GM12878 (cell line): ENCODE data around the gene PRDM16. TPM values are rescaled to one million over a fixed set of nuclear protein-coding genes. Genes with fewer than 3 reads are reported as not detected.

Source experiments
- ATAC-seq: fragments of 200-7000 bp; cut with Tn5 transposase; 3 replicates; pipeline ENCODE4 v1.9.1; 2020; ENCODE audit warnings: mild to moderate bottlenecking, moderate library complexity
- BruUV-seq: library from RNA; stranded (reverse); fragments of 400-500 nt; replicated peaks from 2 replicates; lab custom pipeline; 2021; lab: Mats Ljungman, UMichigan
- CTCF ChIA-PET: fragments of 300-600 bp; sonication (Branson Sonifier 250); formaldehyde crosslinking; extraction: SDS; loops from one replicate; lab custom pipeline; 2021; ENCODE audit warnings: inconsistent platforms; lab: Yijun Ruan, JAX
- POLR2A ChIA-PET: fragments of 350-600 bp; formaldehyde crosslinking; extraction: SDS; loops from one replicate; lab custom pipeline; 2021; ENCODE audit warnings: inconsistent platforms; lab: Charles Lee
- RAD21 ChIA-PET: fragments of 300-600 bp; sonication (Branson Sonifier 250); formaldehyde crosslinking; loops from one replicate; lab custom pipeline; 2023; ENCODE audit warnings: antibody characterized with exemption; ENCODE audit not compliant: unreplicated experiment; lab: Charles Lee
- SMC1A ChIA-PET: fragments of 300-600 bp; sonication (Branson Sonifier 250); formaldehyde crosslinking; loops from one replicate; lab custom pipeline; 2023; ENCODE audit not compliant: unreplicated experiment, uncharacterized antibody; lab: Charles Lee
- DNase-seq: peaks from one replicate; pipeline ENCODE4 v3.0.0-alpha.2; 2011; ENCODE audit warnings: low read depth, low spot score
- FAIRE-seq: peaks from 3 replicates; lab custom pipeline; 2011; peaks lifted over from hg19 to GRCh38; lab: Jason Lieb, UNC
- H2AFZ ChIP-seq: 2 replicates; pipeline ENCODE4 v1.6.0; 2011; ENCODE audit warnings: low read depth, low read length, control low read depth; ENCODE audit not compliant: control insufficient read depth
- H3K27ac ChIP-seq: 2 replicates; pipeline ENCODE4 v1.5.1; 2011; ENCODE audit warnings: control low read depth; ENCODE audit not compliant: control insufficient read depth, insufficient read depth
- H3K27me3 ChIP-seq, 2 experiments: replicated peaks in 1 of 2; 2 replicates each; pipeline versions ENCODE4 v1.6.0 to v1.6.1; 2011; ENCODE audit warnings: low read length in 1 of 2; ENCODE audit not compliant: control insufficient read depth in 2 of 2, insufficient read depth in 2 of 2
- H3K36me3 ChIP-seq, 2 experiments: 2 replicates each; pipeline ENCODE4 v1.5.1; 2011; ENCODE audit warnings: low read length in 1 of 2; ENCODE audit not compliant: control insufficient read depth in 2 of 2, insufficient read depth in 2 of 2
- H3K4me1 ChIP-seq: 2 replicates; pipeline ENCODE4 v1.6.1; 2011; ENCODE audit warnings: mild to moderate bottlenecking, low read length, moderate library complexity, mixed read lengths; ENCODE audit not compliant: control insufficient read depth, insufficient read depth
- H3K4me2 ChIP-seq: 2 replicates; pipeline ENCODE4 v1.6.0; 2011; ENCODE audit warnings: control low read depth; ENCODE audit not compliant: control insufficient read depth, insufficient read depth
- H3K4me3 ChIP-seq: fragments of 200-600 bp; sonication (generic); 2 replicates; pipeline ENCODE4 v1.5.1; 2016
- H3K79me2 ChIP-seq: 2 replicates; pipeline ENCODE4 v1.6.0; 2011; ENCODE audit warnings: low read length; ENCODE audit not compliant: control insufficient read depth, insufficient read depth
- H3K9ac ChIP-seq: 2 replicates; pipeline ENCODE4 v1.8.0; 2011; ENCODE audit warnings: low read length, control low read depth, mixed read lengths; ENCODE audit not compliant: control insufficient read depth, insufficient read depth
- H3K9me3 ChIP-seq: replicated peaks from 3 replicates; pipeline ENCODE4 v1.5.1; 2011; ENCODE audit warnings: mild to moderate bottlenecking, low read length; ENCODE audit not compliant: control insufficient read depth, insufficient read depth
- H4K20me1 ChIP-seq: 2 replicates; pipeline ENCODE4 v1.6.0; 2011; ENCODE audit not compliant: control insufficient read depth, insufficient read depth
- EP300 ChIP-seq, 2 experiments: fragments of 150-350 bp in 1 of 2; IDR thresholded peaks; 2 replicates each; pipeline ENCODE4 v1.6.1; 2011 to 2012; ENCODE audit warnings: low read depth in 2 of 2, low read length in 2 of 2, borderline replicate concordance in 1 of 2, improper control_type of control experiment in 1 of 2, inconsistent platforms in 1 of 2; ENCODE audit not compliant: control insufficient read depth in 1 of 2
- GATAD2B ChIP-seq: fragments of 450-650 bp; conservative IDR thresholded peaks from 2 replicates; pipeline ENCODE4 v1.6.1; 2017; ENCODE audit warnings: low read depth, mild to moderate bottlenecking, moderate library complexity
- LARP7 ChIP-seq: fragments of 450-650 bp; IDR thresholded peaks from 2 replicates; pipeline ENCODE4 v1.6.1; 2017; ENCODE audit warnings: mild to moderate bottlenecking
- NFIC ChIP-seq: IDR thresholded peaks from 2 replicates; pipeline ENCODE4 v1.6.1; 2012; ENCODE audit warnings: low read depth, mild to moderate bottlenecking, inconsistent platforms, low read length, moderate library complexity
- RB1 ChIP-seq: fragments of 450-650 bp; formaldehyde crosslinking; IDR thresholded peaks from 2 replicates; pipeline ENCODE4 v1.6.1; 2017; ENCODE audit warnings: mild to moderate bottlenecking, borderline replicate concordance
- RUNX3 ChIP-seq: IDR thresholded peaks from 2 replicates; pipeline ENCODE4 v1.6.1; 2012; ENCODE audit warnings: low read length, inconsistent platforms
- SMAD5 ChIP-seq: IDR thresholded peaks from 2 replicates; pipeline ENCODE4 v1.6.1; 2016; ENCODE audit warnings: antibody characterized with exemption, low read depth
- SMC3 ChIP-seq: IDR thresholded peaks from 2 replicates; pipeline ENCODE4 v1.6.1; 2011; ENCODE audit warnings: low read length, improper control_type of control experiment, borderline replicate concordance
- STAT1 ChIP-seq: fragments of 450-650 bp; conservative IDR thresholded peaks from 2 replicates; pipeline ENCODE4 v1.6.1; 2014; ENCODE audit warnings: antibody characterized with exemption, mild to moderate bottlenecking
- TCF3 ChIP-seq: IDR thresholded peaks from 2 replicates; pipeline ENCODE4 v1.6.1; 2012; ENCODE audit warnings: low read depth, mild to moderate bottlenecking, low read length, borderline replicate concordance; ENCODE audit not compliant: insufficient read depth
- ZNF207 ChIP-seq: fragments of 450-650 bp; IDR thresholded peaks from 2 replicates; pipeline ENCODE4 v1.6.1; 2014; ENCODE audit warnings: antibody characterized with exemption, mild to moderate bottlenecking, borderline replicate concordance
- ZNF274 ChIP-seq: IDR thresholded peaks from one replicate; pipeline ENCODE4 v1.8.0; 2011; ENCODE audit not compliant: insufficient read length, insufficient read depth
- WGBS: methylation state at CpG from one replicate; pipeline ENCODE4 v1.1.6; 2016; ENCODE audit warnings: low lambda C conversion rate; ENCODE audit not compliant: insufficient replicate concordance, insufficient coverage; ENCODE audit errors: missing lambda C conversion rate; 5-methylcytosine and 5-hydroxymethylcytosine counted together
- in situ Hi-C: fragments of 300-500 bp; cut with MboI; formaldehyde crosslinking; loops from 9 replicates; pipeline ENCODE4 v1.14.3; 2018; ENCODE audit warnings: mixed read lengths
- intact Hi-C: fragments of 100-400 bp; cut with micrococcal nuclease; formaldehyde crosslinking; loops from one replicate; pipeline ENCODE4 v1.14.2; 2022; ENCODE audit not compliant: unreplicated experiment
- polyA plus RNA-seq, 11 experiments: library from polyadenylated mRNA; depleted of rRNA in 4 of 11; unstranded in 6 of 11; stranded (reverse) in 5 of 11; fragments of >200 nt; fragmentation: Nextera tagmentation in 4 of 11; fragmentation: Illumina TruSeq in 1 of 11; extraction: Ambion mirVana in 4 of 11; extraction: Trizol in 1 of 11; gene quantifications; 1 replicate in 1 of 11; 2 replicates in 10 of 11; pipeline versions ENCODE4 v1.2.1 to v1.2.3, GENCODE V29; 2011 to 2016; ENCODE audit warnings: inconsistent platforms in 2 of 11, missing spikeins in 2 of 11, low read depth in 1 of 11
- total RNA-seq, 4 experiments: library from RNA; depleted of rRNA in 3 of 4; stranded (reverse); fragments of >200 nt in 3 of 4; fragmentation: Illumina TruSeq in 1 of 4; extraction: Trizol in 1 of 4; gene quantifications; 2 replicates each; pipeline versions ENCODE4 v1.2.1 to v1.2.3, GENCODE V29; 2013 to 2021
- TF ChIP-seq, protein P1 (sequence below): IDR thresholded peaks from 2 replicates; pipeline ENCODE4 v1.6.1; 2012; ENCODE audit warnings: mild to moderate bottlenecking, low read depth, low read length
- TF ChIP-seq, protein P2 (sequence below): IDR thresholded peaks from 2 replicates; pipeline ENCODE4 v1.6.1; 2011; ENCODE audit warnings: mild to moderate bottlenecking, low read depth, low read length, moderate library complexity; ENCODE audit not compliant: insufficient replicate concordance
- TF ChIP-seq, protein P3 (sequence below): fragments of 150-350 bp; IDR thresholded peaks from 2 replicates; pipeline ENCODE4 v1.6.1; 2014; ENCODE audit warnings: mild to moderate bottlenecking, low read depth, low read length

Gene PRDM16
- total and polyA plus RNA-seq, 10 of the 15 experiments (the other 5 are each of a cell fraction or from before 2014, with no cell fraction given): 0.03 TPM; not detected in 9

DNA sequence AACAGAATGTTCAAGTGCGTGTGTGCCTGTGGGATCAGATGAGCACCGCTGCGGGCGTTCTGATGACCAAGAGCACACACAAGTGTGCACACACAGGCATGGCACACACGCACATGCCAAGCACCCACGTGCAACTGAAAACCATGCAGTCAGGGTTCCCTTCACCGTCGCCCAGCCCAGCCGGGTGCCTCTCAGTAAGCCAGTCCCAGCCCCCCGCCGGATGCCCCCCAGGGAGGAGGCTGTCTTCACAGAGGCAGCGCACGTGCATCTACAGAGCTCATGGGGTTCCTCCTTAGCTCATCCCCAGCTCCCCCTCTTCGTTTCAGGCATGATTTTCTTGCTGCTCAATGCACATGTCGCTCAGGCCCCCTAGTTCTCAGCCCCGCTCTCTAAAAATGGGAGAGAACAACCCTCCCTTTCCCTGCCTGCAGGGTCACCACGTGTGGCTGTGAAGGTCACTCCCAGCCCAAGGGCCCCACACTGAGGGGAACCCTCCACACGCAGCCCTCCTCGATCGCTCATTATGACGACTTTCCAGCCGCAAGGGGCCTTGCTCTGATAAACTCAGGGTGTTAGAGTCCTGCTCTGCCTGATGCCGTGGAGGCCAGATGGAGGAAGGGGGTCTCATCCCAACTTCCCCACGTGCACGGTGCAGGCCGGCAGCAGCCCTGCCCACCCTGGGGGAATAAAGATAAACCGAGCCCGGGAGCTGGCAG lies 355.1 kb downstream of the PRDM16 start:
- no TSS peak for BruUV-seq
- intact Hi-C loops (loop anchor here (5.0 kb wide), 2 partner anchors 867 to 1227 kb away; partner anchors contain the start of gene TNFRSF14), in situ Hi-C loops (loop anchor here (10.0 kb wide), 1 partner anchor 1229 kb away; the partner anchor contains the start of gene FAAP20)
- SMC1A ChIA-PET: no interaction called here
- Histone ChIP-seq H3K27me3 (no peaks in the 10 kb centered on the region; a peak in 2 of 4 replicates), H3K27ac (no peak overlapping the region), H4K20me1 (no peaks in the 10 kb centered on the region), H3K4me1 (no peaks in the 10 kb centered on the region), H3K9ac (no peak overlapping the region), H3K79me2 (no peaks in the 10 kb centered on the region), H3K36me3 (no peaks in the 10 kb centered on the region), H3K9me3 (no peaks in the 10 kb centered on the region), H3K4me2 (no peak overlapping the region), H2AFZ (no peak overlapping the region), H3K4me3 (no peak overlapping the region)
- CTCF ChIA-PET: interaction anchor here (1.4 kb wide), 1 partner anchor 1009 kb away, joined by 4 read pairs; no protein-coding TSS in a partner anchor
- no peak for DNase-seq
- ATAC-seq: no peak; the same call in 2 of the 3 replicates
- RAD21 ChIA-PET: no interaction called here
- no peak for FAIRE-seq
- WGBS: 38% methylated on average over 28 of the region's 28 CpGs
- POLR2A ChIA-PET: no interaction called here
- TF ChIP-seq STAT1 (no peak), ZNF207 (no peak), EP300 (IDR thresholded peaks at IDR 0.05; ENCODE audit: borderline replicate concordance in 1 of 2, control insufficient read depth in 1 of 2, low read depth in 2 of 2, low read length in 2 of 2) (no peak), TCF3 (no peak), GATAD2B (no peak), ZNF274 (no peak), RB1 (no peak), RUNX3 (no peak), LARP7 (no peak), SMAD5 (no peak), SMC3 (no peak), NFIC (no peak)
- TF ChIP-seq, protein P1, sequence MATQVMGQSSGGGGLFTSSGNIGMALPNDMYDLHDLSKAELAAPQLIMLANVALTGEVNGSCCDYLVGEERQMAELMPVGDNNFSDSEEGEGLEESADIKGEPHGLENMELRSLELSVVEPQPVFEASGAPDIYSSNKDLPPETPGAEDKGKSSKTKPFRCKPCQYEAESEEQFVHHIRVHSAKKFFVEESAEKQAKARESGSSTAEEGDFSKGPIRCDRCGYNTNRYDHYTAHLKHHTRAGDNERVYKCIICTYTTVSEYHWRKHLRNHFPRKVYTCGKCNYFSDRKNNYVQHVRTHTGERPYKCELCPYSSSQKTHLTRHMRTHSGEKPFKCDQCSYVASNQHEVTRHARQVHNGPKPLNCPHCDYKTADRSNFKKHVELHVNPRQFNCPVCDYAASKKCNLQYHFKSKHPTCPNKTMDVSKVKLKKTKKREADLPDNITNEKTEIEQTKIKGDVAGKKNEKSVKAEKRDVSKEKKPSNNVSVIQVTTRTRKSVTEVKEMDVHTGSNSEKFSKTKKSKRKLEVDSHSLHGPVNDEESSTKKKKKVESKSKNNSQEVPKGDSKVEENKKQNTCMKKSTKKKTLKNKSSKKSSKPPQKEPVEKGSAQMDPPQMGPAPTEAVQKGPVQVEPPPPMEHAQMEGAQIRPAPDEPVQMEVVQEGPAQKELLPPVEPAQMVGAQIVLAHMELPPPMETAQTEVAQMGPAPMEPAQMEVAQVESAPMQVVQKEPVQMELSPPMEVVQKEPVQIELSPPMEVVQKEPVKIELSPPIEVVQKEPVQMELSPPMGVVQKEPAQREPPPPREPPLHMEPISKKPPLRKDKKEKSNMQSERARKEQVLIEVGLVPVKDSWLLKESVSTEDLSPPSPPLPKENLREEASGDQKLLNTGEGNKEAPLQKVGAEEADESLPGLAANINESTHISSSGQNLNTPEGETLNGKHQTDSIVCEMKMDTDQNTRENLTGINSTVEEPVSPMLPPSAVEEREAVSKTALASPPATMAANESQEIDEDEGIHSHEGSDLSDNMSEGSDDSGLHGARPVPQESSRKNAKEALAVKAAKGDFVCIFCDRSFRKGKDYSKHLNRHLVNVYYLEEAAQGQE: no peak
- TF ChIP-seq, protein P2, sequence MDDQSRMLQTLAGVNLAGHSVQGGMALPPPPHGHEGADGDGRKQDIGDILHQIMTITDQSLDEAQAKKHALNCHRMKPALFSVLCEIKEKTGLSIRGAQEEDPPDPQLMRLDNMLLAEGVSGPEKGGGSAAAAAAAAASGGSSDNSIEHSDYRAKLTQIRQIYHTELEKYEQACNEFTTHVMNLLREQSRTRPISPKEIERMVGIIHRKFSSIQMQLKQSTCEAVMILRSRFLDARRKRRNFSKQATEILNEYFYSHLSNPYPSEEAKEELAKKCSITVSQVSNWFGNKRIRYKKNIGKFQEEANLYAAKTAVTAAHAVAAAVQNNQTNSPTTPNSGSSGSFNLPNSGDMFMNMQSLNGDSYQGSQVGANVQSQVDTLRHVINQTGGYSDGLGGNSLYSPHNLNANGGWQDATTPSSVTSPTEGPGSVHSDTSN: no peak
- TF ChIP-seq, protein P3, sequence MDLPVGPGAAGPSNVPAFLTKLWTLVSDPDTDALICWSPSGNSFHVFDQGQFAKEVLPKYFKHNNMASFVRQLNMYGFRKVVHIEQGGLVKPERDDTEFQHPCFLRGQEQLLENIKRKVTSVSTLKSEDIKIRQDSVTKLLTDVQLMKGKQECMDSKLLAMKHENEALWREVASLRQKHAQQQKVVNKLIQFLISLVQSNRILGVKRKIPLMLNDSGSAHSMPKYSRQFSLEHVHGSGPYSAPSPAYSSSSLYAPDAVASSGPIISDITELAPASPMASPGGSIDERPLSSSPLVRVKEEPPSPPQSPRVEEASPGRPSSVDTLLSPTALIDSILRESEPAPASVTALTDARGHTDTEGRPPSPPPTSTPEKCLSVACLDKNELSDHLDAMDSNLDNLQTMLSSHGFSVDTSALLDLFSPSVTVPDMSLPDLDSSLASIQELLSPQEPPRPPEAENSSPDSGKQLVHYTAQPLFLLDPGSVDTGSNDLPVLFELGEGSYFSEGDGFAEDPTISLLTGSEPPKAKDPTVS: no peak
